Midbrain (tissue), 1 donor: ENCODE results near the gene DGKD.

ENCODE experiments used
- DNase-seq: peaks from one replicate; lab custom pipeline; 2025; lab: John Stamatoyannopoulos, UW

Gene DGKD

GRCh38 chr2:233501198-233502076 lies 147.1 kb downstream of the DGKD start:
- peak; percentile 19 for DNase-seq

GRCh38 chr2:233503481-233503880 lies 149.2 kb downstream of the DGKD start:
- DNase-seq = no peak

- DNase-seq = no peak
Measured at GRCh38 chr2:233503947-233504637, 149.8 kb downstream of the DGKD start.

GRCh38 chr2:233513953-233514655 lies 159.8 kb downstream of the DGKD start:
- no peak for DNase-seq

GRCh38 chr2:233519787-233520611 lies 165.7 kb downstream of the DGKD start:
- no peak for DNase-seq
